ENCODE results near the gene ACSL6.

ACSL6 gene

DNA sequence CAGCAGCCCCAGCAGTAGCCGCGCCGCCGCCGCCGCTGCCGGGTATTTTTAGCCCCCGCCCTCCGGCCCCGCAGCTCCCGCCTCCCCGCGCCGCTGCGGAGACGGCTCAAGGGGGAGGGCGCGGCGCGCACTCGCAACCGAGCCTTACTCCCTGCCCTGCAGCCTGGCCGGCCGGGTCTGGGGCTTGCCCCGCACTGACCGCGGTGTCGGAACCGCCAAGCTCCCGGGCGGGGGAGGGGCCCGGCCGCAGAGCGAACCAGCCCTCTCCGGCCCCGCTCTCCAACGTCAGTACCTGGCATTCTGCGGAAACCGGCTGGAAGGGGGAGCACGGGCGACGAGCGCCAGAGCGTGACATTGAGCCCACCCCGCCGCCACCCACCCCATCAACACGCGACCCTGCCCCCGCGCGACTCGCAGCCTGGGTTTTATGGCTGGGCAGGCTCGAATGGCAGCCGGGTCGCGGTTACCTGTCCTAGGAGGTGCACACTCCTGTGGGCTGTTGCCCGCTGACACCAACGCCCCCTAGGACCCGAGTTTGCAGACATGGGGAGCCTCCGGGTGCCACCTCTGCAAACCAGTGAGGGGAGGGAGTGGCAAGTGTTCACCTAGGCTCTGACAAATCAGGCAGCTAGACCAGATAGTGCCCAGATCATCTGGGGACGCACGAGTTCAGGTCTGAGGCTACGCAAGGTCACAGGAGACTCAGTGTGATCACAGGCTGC is at the start of gene ACSL6:
TSS of gene ACSL6 (minus strand) at position 37 of the 722 bp plus-strand sequence. CDS start 105 bp downstream, outside the sequence.
- peak within 1 kb of the TSS; percentile 30 for H3K4me3 ChIP-seq (ENCODE audit: low read length)
- no peak for DNase-seq (ENCODE audit: low read depth)
- TF ChIP-seq, protein P1, sequence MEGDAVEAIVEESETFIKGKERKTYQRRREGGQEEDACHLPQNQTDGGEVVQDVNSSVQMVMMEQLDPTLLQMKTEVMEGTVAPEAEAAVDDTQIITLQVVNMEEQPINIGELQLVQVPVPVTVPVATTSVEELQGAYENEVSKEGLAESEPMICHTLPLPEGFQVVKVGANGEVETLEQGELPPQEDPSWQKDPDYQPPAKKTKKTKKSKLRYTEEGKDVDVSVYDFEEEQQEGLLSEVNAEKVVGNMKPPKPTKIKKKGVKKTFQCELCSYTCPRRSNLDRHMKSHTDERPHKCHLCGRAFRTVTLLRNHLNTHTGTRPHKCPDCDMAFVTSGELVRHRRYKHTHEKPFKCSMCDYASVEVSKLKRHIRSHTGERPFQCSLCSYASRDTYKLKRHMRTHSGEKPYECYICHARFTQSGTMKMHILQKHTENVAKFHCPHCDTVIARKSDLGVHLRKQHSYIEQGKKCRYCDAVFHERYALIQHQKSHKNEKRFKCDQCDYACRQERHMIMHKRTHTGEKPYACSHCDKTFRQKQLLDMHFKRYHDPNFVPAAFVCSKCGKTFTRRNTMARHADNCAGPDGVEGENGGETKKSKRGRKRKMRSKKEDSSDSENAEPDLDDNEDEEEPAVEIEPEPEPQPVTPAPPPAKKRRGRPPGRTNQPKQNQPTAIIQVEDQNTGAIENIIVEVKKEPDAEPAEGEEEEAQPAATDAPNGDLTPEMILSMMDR (IDR thresholded peaks at IDR 0.05; ENCODE audit: insufficient read depth, low read depth, low read length, missing control alignments) = no peak

- H3K4me3 ChIP-seq (ENCODE audit: low read length) = no peak within 1 kb of the TSS
- no peak for DNase-seq (ENCODE audit: low read depth)
Observed at GRCh38 chr5:132060501-132061161, 49.2 kb upstream of the ACSL6 start, which contains the start of gene IL3. IL3 (plus strand) TSS chr5:132060655; CDS start chr5:132060707, 52 bp downstream.

GRCh38 chr5:132059696-132060500 is 48.4 kb upstream of the ACSL6 start:
- TF ChIP-seq, protein P1 (IDR thresholded peaks at IDR 0.05; ENCODE audit: insufficient read depth, low read depth, low read length, missing control alignments) = no peak
- DNase-seq (ENCODE audit: low read depth) = no peak
- H3K4me3 ChIP-seq (ENCODE audit: low read length) = no peak overlapping the region

More at GRCh38 chr5:132060501-132061161, 49.2 kb upstream of the ACSL6 start, which contains the start of gene IL3:
- TF ChIP-seq, protein P1 (IDR thresholded peaks at IDR 0.05; ENCODE audit: insufficient read depth, low read depth, low read length, missing control alignments) = no peak

DNA sequence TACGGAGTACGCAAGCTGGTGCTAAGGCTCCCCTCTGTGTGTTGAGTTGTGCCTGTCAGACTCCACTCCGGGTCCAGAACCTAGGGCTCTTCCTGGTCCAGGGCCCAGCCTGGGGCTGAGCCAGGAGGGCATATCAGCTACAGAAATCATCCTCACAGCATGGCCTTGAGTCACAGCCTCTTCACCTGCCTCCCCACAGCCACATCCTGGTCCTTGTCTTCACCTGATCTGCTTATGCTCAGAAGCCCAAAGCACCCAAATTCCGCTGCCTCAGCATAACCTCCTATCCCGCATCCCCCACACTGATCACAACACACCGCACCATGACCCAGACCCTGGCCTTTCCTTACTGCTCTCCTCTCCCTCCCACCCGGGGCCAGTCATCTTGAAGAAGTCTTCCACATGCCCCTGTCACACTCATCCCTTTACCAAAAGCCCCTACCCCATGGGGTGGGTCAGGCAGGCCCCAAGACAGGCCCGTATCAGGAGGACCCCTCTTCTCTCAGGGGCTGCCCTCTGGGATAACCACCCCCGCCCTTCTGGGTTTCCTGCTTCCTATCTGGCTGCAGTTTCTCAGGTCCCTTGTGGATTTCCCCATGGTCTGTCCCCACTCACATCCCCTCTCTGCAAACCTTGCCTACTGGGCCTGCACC is 47.7 kb upstream of the ACSL6 start:
- TF ChIP-seq, protein P1 (IDR thresholded peaks at IDR 0.05; ENCODE audit: insufficient read depth, low read depth, low read length, missing control alignments) = no peak
- no peak for DNase-seq (ENCODE audit: low read depth)
- no peak overlapping the region for H3K4me3 ChIP-seq (ENCODE audit: low read length)

DNA sequence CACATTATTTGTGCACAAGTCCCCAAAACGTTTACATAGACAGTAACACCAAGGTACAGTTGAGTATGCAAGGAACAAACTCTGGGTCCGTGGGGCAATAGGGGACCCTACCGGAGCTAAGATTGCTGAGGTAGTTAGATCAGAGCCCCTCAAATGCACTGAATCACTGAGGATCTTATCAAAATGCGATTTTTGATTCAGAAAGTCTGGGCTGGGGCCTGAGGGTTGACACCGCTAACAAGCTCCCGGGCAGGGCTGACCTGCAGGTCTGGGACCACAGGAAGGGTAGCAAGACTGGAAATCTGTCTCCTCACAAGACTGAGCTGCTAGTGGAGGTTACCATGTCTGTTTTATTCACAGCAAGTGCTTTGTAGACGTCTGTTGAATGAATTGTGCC is 47.2 kb upstream of the ACSL6 start:
- DNase-seq (ENCODE audit: low read depth) = no peak
- TF ChIP-seq, protein P1 (IDR thresholded peaks at IDR 0.05; ENCODE audit: insufficient read depth, low read depth, low read length, missing control alignments) = no peak
- H3K4me3 ChIP-seq (ENCODE audit: low read length) = no peak overlapping the region

DNA sequence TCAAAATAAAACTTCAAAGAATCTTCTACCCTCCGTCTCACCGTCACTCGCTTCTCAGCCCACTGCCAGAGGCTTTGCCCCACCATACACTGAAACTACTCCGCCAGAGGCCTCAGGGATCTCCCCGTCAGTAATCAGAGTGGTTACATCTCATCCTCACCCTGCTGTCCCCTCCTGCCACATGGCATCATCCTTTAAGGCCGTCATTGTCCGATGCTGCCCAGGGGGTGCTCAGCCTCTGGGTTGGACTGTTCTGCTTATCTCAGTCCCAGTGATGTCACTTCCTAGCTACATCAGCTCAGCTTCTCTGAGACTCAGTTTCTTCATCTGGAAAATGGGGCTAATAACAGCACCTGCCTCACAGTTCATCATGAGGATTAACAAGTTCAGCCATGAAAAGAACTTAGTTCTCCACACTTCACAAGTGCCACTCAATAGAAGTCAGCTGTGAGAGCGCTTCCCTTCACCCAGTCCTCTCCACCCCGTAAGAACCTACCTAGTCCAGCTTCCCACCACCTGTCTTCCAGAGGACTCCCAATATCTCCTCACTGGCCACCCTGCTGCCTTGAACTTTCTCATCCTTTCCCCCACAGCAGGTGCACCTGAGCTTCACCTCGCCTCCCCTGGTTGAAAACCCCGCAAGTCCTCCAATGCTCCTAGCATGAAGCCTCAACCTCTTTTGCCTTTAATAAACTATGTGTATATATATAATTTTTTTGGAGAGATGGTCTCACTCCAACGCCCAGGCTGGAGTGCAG is 46.2 kb upstream of the ACSL6 start:
- TF ChIP-seq, protein P1 (IDR thresholded peaks at IDR 0.05; ENCODE audit: insufficient read depth, low read depth, low read length, missing control alignments) = no peak

More for the DNA sequence above, 46.2 kb upstream of the ACSL6 start:
- no peak for DNase-seq (ENCODE audit: low read depth)
- H3K4me3 ChIP-seq (ENCODE audit: low read length) = no peak overlapping the region
